Activated naive CD4-positive, alpha-beta T cell treated with anti-CD3 and anti-CD28 coated beads, Interleukin-2, amount 50 U/mL, for 24 hours (primary cell): ENCODE results near the gene EFR3B.
A peak's percentile ranks its signal among the peaks of the same experiment; 100 is the strongest.

Experiments used
- H3K27ac Mint-ChIP-seq: one replicate; pipeline ENCODE4 v1.8.0; 2021; ENCODE audit warnings: mild to moderate bottlenecking, mixed read lengths
- H3K27me3 Mint-ChIP-seq: one replicate; pipeline ENCODE4 v1.8.0; 2021; ENCODE audit warnings: mixed read lengths
- H3K36me3 Mint-ChIP-seq: one replicate; pipeline ENCODE4 v1.8.0; 2021; ENCODE audit warnings: mixed read lengths
- H3K4me1 Mint-ChIP-seq: one replicate; pipeline ENCODE4 v1.8.0; 2021; ENCODE audit warnings: mixed read lengths
- H3K4me3 Mint-ChIP-seq: one replicate; pipeline ENCODE4 v1.8.0; 2021; ENCODE audit warnings: mild to moderate bottlenecking, mixed read lengths
- H3K9me3 Mint-ChIP-seq: one replicate; pipeline ENCODE4 v1.8.0; 2021; ENCODE audit warnings: mixed read lengths

EFR3B gene

GRCh38 chr2:25190536-25190935 is 148.7 kb downstream of the EFR3B start:
- H3K36me3 Mint-ChIP-seq = no peaks in the 10 kb centered on the region
- H3K27ac Mint-ChIP-seq = no peak overlapping the region
- H3K27me3 Mint-ChIP-seq = no peaks in the 10 kb centered on the region
- H3K4me3 Mint-ChIP-seq = no peak overlapping the region
- H3K4me1 Mint-ChIP-seq = no peaks in the 10 kb centered on the region
- no peaks in the 10 kb centered on the region for H3K9me3 Mint-ChIP-seq

DNA sequence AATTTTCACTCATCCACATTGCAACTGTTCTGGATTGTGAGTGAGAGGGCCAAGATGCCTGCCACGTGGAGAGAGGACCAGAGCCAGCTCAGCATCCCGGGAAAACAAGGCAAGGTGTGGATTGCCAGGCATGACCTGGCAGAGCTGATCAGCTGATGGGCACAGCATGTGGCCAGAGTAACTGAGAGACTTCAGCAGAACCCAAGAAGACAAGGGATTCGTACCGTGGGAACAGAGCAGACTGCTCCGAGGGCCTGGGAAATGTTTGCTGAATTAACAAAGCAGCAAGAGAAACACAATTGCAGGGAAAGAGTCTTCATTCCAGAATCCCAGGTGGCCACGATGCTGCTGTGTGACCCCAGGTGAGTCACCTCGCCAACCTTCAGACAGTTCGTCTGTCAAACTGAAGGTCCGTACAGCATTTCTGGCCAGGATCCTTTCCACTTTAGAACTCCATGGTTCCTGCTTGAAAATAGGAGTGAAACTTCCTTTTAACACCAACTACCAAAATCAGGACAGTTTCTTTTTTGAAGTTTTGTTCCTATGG is 152.8 kb downstream of the EFR3B start:
- Mint-ChIP-seq H3K4me3 (no peak overlapping the region), H3K27me3 (no peaks in the 10 kb centered on the region), H3K4me1 (peaks cover 6% of the 10 kb centered on the region), H3K36me3 (no peaks in the 10 kb centered on the region), H3K27ac (no peak overlapping the region), H3K9me3 (no peaks in the 10 kb centered on the region)

- no peak overlapping the region for H3K4me3 Mint-ChIP-seq
- peak overlapping the region; percentile 52 for H3K27ac Mint-ChIP-seq
- no peaks in the 10 kb centered on the region for H3K27me3 Mint-ChIP-seq
- H3K4me1 Mint-ChIP-seq = peaks cover 17% of the 10 kb centered on the region
- no peaks in the 10 kb centered on the region for H3K9me3 Mint-ChIP-seq
- H3K36me3 Mint-ChIP-seq = no peaks in the 10 kb centered on the region
Measured at GRCh38 chr2:25197336-25198208, 155.7 kb downstream of the EFR3B start.

- Mint-ChIP-seq H3K4me1 (peaks cover 17% of the 10 kb centered on the region), H3K36me3 (no peaks in the 10 kb centered on the region), H3K27me3 (no peaks in the 10 kb centered on the region), H3K4me3 (no peak overlapping the region), H3K27ac (peak overlapping the region; percentile 52), H3K9me3 (no peaks in the 10 kb centered on the region)
Measured at GRCh38 chr2:25198209-25198525, 156.3 kb downstream of the EFR3B start.

DNA sequence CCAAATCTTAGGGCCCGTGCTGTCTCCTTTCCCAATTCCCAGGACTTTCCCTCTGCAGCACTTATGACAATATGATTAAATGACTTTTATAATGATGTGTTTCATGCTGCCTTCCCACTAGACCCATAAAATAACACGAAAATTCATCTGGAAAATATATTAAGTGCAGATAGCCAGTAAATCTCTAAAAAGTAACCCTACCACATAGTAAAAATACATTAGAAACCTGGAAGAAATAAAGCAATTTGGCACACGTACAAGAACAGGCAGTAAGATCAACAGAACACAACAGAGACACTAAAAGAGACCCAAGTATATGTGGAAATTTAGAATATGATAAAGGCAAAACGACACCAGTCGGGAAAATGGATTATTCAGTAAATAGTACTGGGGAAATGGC is 156.7 kb downstream of the EFR3B start:
- no peaks in the 10 kb centered on the region for H3K9me3 Mint-ChIP-seq

DNA sequence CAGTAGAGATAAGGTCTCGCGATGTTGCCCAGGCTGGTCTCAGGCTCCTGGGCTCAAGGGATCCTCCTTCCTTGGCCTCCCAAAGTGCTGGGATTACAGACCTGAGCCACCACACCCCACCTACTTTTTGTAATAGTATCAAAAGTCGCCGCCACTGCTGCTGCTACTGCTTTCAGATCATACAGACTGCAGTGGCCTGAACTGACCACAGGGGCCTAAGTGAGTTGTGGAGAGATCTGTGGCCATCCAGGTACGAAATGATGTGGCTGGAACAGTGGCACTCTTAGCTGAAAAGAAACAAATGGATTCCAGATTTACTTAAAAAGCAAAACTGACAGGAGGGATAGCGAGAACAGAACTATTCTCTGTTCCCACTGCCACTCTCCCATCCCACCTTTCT is 159.4 kb downstream of the EFR3B start:
- Mint-ChIP-seq H3K4me1 (peaks cover 14% of the 10 kb centered on the region), H3K27me3 (no peaks in the 10 kb centered on the region), H3K9me3 (no peaks in the 10 kb centered on the region), H3K27ac (no peak overlapping the region), H3K36me3 (no peaks in the 10 kb centered on the region), H3K4me3 (no peak overlapping the region)

More for the DNA sequence above, 156.7 kb downstream of the EFR3B start:
- Mint-ChIP-seq H3K4me1 (peaks cover 17% of the 10 kb centered on the region), H3K36me3 (no peaks in the 10 kb centered on the region), H3K27ac (no peak overlapping the region), H3K27me3 (no peaks in the 10 kb centered on the region), H3K4me3 (no peak overlapping the region)

GRCh38 chr2:25201794-25202193 is 159.9 kb downstream of the EFR3B start:
- no peaks in the 10 kb centered on the region for H3K36me3 Mint-ChIP-seq
- H3K9me3 Mint-ChIP-seq = no peaks in the 10 kb centered on the region
- H3K27me3 Mint-ChIP-seq = no peaks in the 10 kb centered on the region
- H3K27ac Mint-ChIP-seq = no peak overlapping the region
- H3K4me1 Mint-ChIP-seq = peaks cover 11% of the 10 kb centered on the region
- H3K4me3 Mint-ChIP-seq = no peak overlapping the region

DNA sequence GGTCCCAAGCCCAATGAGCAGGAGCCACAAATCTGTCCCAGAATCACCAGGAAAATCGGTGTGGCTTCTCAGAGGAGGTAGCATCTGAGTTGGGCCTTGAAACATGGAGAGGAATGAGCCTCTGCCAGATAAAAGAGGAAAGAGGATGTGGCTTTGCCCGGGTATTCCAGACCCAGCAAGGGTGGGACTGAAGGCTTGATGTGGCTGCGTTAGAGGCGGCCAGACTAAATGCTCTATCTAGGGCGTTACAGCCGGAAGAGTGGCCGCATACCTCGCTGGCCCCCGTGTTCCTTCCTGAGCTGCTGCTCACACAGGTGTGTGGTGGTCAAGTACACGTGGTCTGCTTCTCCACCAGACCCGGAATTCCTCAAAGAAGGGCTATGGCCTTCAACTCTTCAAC is 160.4 kb downstream of the EFR3B start:
- Mint-ChIP-seq H3K9me3 (no peaks in the 10 kb centered on the region), H3K4me1 (peaks cover 15% of the 10 kb centered on the region), H3K27me3 (no peaks in the 10 kb centered on the region), H3K27ac (no peak overlapping the region), H3K4me3 (no peak overlapping the region), H3K36me3 (no peaks in the 10 kb centered on the region)

- Mint-ChIP-seq H3K4me3 (no peak overlapping the region), H3K27ac (no peak overlapping the region), H3K4me1 (peaks cover 25% of the 10 kb centered on the region), H3K36me3 (no peaks in the 10 kb centered on the region), H3K9me3 (no peaks in the 10 kb centered on the region), H3K27me3 (no peaks in the 10 kb centered on the region)
Measured at GRCh38 chr2:25204190-25204838, 162.4 kb downstream of the EFR3B start.

- H3K4me3 Mint-ChIP-seq = no peak overlapping the region
- H3K27ac Mint-ChIP-seq = peak overlapping the region; percentile 46
- no peaks in the 10 kb centered on the region for H3K36me3 Mint-ChIP-seq
Measured at GRCh38 chr2:25207078-25207545, 165.2 kb downstream of the EFR3B start.

More at GRCh38 chr2:25207078-25207545, 165.2 kb downstream of the EFR3B start:
- Mint-ChIP-seq H3K4me1 (peaks cover 42% of the 10 kb centered on the region), H3K9me3 (no peaks in the 10 kb centered on the region), H3K27me3 (no peaks in the 10 kb centered on the region)
